IMR-90 (cell line): ENCODE measurements around the gene LZTFL1. TPM values are rescaled to one million over a fixed set of nuclear protein-coding genes. Genes with fewer than 3 reads are reported as not detected.

Experiments used
- ATAC-seq: fragments of 200-7000 bp; cut with Tn5 transposase; 2 replicates; pipeline ENCODE4 v1.9.1; 2020; ENCODE audit warnings: low read depth, mild to moderate bottlenecking, moderate library complexity
- BruUV-seq: library from RNA; stranded (reverse); fragments of 400-500 nt; replicated peaks from 2 replicates; lab custom pipeline; 2021; lab: Mats Ljungman, UMichigan
- CTCF ChIA-PET: fragments of 300-600 bp; formaldehyde crosslinking; extraction: SDS; loops from one replicate; lab custom pipeline; 2021; ENCODE audit warnings: antibody characterized with exemption; lab: Yijun Ruan, JAX
- POLR2A ChIA-PET: fragments of 300-600 bp; sonication (Branson Sonifier 250); formaldehyde crosslinking; loops from one replicate; lab custom pipeline; 2022; ENCODE audit warnings: antibody characterized with exemption; ENCODE audit not compliant: unreplicated experiment; lab: Charles Lee
- DNase-seq: peaks from one replicate; pipeline ENCODE4 v3.0.0; 2013
- H2AFZ ChIP-seq: replicated peaks from 2 replicates; pipeline ENCODE3; 2013; ENCODE audit warnings: low read length, mild to moderate bottlenecking; ENCODE audit not compliant: poor library complexity
- H2AK5ac ChIP-seq: 2 replicates; pipeline ENCODE4 v1.6.1; 2013; ENCODE audit warnings: low read depth, low read length, inconsistent platforms
- H2AK9ac ChIP-seq: replicated peaks from 2 replicates; pipeline ENCODE3; 2013; ENCODE audit warnings: mild to moderate bottlenecking, low read depth, low read length, moderate library complexity; ENCODE audit not compliant: poor library complexity
- H2BK120ac ChIP-seq: 2 replicates; pipeline ENCODE4 v1.6.1; 2013; ENCODE audit warnings: low read depth, low read length, inconsistent platforms
- H2BK15ac ChIP-seq: 3 replicates; pipeline ENCODE4 v1.6.1; 2013; ENCODE audit warnings: low read depth, low read length, inconsistent platforms
- H2BK20ac ChIP-seq: 2 replicates; pipeline ENCODE4 v1.6.1; 2013; ENCODE audit warnings: low read depth, mild to moderate bottlenecking, inconsistent platforms, low read length, moderate library complexity
- H2BK5ac ChIP-seq: 2 replicates; pipeline ENCODE4 v1.6.1; 2013; ENCODE audit warnings: mild to moderate bottlenecking, low read depth, low read length, inconsistent platforms; ENCODE audit not compliant: poor library complexity, severe bottlenecking
- H3K14ac ChIP-seq: replicated peaks from 2 replicates; pipeline ENCODE4 v1.6.1; 2013; ENCODE audit warnings: low read depth, low read length, inconsistent platforms
- H3K18ac ChIP-seq: 2 replicates; pipeline ENCODE4 v1.6.1; 2013; ENCODE audit warnings: low read depth, low read length, control low read depth
- H3K23ac ChIP-seq: 2 replicates; pipeline ENCODE4 v1.6.1; 2013; ENCODE audit warnings: low read depth, low read length, inconsistent platforms
- H3K27ac ChIP-seq: 2 replicates; pipeline ENCODE4 v1.5.1; 2013; ENCODE audit warnings: mild to moderate bottlenecking, control low read depth, low read length; ENCODE audit not compliant: insufficient read depth
- H3K27me3 ChIP-seq: 2 replicates; pipeline ENCODE4 v1.6.1; 2013; ENCODE audit warnings: low read length; ENCODE audit not compliant: control insufficient read depth, insufficient read depth
- H3K36me3 ChIP-seq: 2 replicates; pipeline ENCODE4 v1.6.1; 2013; ENCODE audit warnings: low read length, mixed read lengths; ENCODE audit not compliant: control insufficient read depth, insufficient read depth
- H3K4ac ChIP-seq: 2 replicates; pipeline ENCODE4 v1.6.1; 2013; ENCODE audit warnings: low read depth, low read length, inconsistent platforms
- H3K4me1 ChIP-seq: 2 replicates; pipeline ENCODE4 v1.6.1; 2013; ENCODE audit warnings: low read length, mixed read lengths; ENCODE audit not compliant: control insufficient read depth, insufficient read depth
- H3K4me2 ChIP-seq: 2 replicates; pipeline ENCODE4 v1.6.1; 2013; ENCODE audit warnings: low read depth, mild to moderate bottlenecking, control low read depth, low read length, moderate library complexity
- H3K4me3 ChIP-seq: 2 replicates; pipeline ENCODE4 v1.5.1; 2013; ENCODE audit warnings: low read depth, mild to moderate bottlenecking, control low read depth, low read length, moderate library complexity; ENCODE audit not compliant: insufficient read depth
- H3K56ac ChIP-seq: 2 replicates; pipeline ENCODE4 v1.6.1; 2013; ENCODE audit warnings: low read length, inconsistent platforms; ENCODE audit not compliant: insufficient read depth; ENCODE audit errors: extremely low read depth
- H3K79me1 ChIP-seq, 2 experiments: 2 replicates each; pipeline ENCODE4 v1.6.1; 2013; ENCODE audit warnings: low read length in 2 of 2, inconsistent platforms in 1 of 2, low read depth in 1 of 2
- H3K9ac ChIP-seq: 2 replicates; pipeline ENCODE4 v1.6.1; 2013; ENCODE audit warnings: low read depth, low read length, control low read depth
- H3K9me1 ChIP-seq: 2 replicates; pipeline ENCODE4 v1.6.1; 2013; ENCODE audit warnings: low read length, inconsistent platforms; ENCODE audit not compliant: insufficient read depth
- H3K9me3 ChIP-seq: 2 replicates; pipeline ENCODE4 v1.6.1; 2013; ENCODE audit warnings: low read length; ENCODE audit not compliant: control insufficient read depth, insufficient read depth
- H4K20me1 ChIP-seq: 2 replicates; pipeline ENCODE4 v1.6.1; 2013; ENCODE audit warnings: low read length, inconsistent platforms; ENCODE audit not compliant: insufficient read depth
- H4K5ac ChIP-seq: 2 replicates; pipeline ENCODE4 v1.6.1; 2013; ENCODE audit warnings: mild to moderate bottlenecking, low read depth, low read length, control low read depth
- H4K8ac ChIP-seq, 2 experiments: 2 replicates each; pipeline ENCODE4 v1.6.1; 2013; ENCODE audit warnings: low read depth in 2 of 2, low read length in 2 of 2, control low read depth in 1 of 2, inconsistent platforms in 1 of 2
- H4K91ac ChIP-seq: 2 replicates; pipeline ENCODE4 v1.6.1; 2013; ENCODE audit warnings: low read depth, low read length, inconsistent platforms; ENCODE audit not compliant: insufficient read depth
- BHLHE40 ChIP-seq: fragments of 150-350 bp; IDR thresholded peaks from 2 replicates; pipeline ENCODE4 v1.6.1; 2016; ENCODE audit warnings: mild to moderate bottlenecking, low read depth, low read length
- CEBPB ChIP-seq: IDR thresholded peaks from 2 replicates; pipeline ENCODE4 v1.6.1; 2012; ENCODE audit warnings: low read depth, low read length, improper control_type of control experiment
- FOS ChIP-seq: fragments of 150-350 bp; IDR thresholded peaks from 2 replicates; pipeline ENCODE4 v1.6.1; 2016; ENCODE audit warnings: low read depth, low read length
- MXI1 ChIP-seq: IDR thresholded peaks from 2 replicates; pipeline ENCODE4 v1.6.1; 2012; ENCODE audit warnings: low read depth, mild to moderate bottlenecking, low read length, moderate library complexity, borderline replicate concordance
- RFX5 ChIP-seq: IDR thresholded peaks from 2 replicates; pipeline ENCODE4 v1.8.0; 2012; ENCODE audit warnings: low read depth, mild to moderate bottlenecking, low read length, moderate library complexity
- WGBS, 2 experiments: methylation state at CpG; one replicate each; pipeline versions ENCODE4 v1.1.5 to v1.1.7; 2013; ENCODE audit warnings: missing lambda C conversion rate in 2 of 2; ENCODE audit not compliant: insufficient read length in 1 of 2; ENCODE audit errors: extremely low coverage in 2 of 2; 5-methylcytosine and 5-hydroxymethylcytosine counted together
- dilution Hi-C: fragments of 300-500 bp; cut with HindIII; formaldehyde crosslinking; loops from one replicate; pipeline ENCODE4 v1.14.3; 2018; ENCODE audit warnings: low sequenced_read_pairs; ENCODE audit not compliant: unreplicated experiment
- in situ Hi-C: fragments of 300-500 bp; cut with MboI; formaldehyde crosslinking; loops from 3 replicates; pipeline ENCODE4 v1.14.3; 2019; ENCODE audit warnings: low sequenced_read_pairs, inconsistent platforms, mixed read lengths
- intact Hi-C: fragments of 100-400 bp; cut with micrococcal nuclease; formaldehyde crosslinking; loops from 2 replicates; pipeline ENCODE4 v1.10.0; 2022
- polyA plus RNA-seq, 3 experiments: library from polyadenylated mRNA; depleted of rRNA; stranded (reverse); fragments of >200 nt; gene quantifications; 2 replicates each; pipeline ENCODE4 v1.2.3, GENCODE V29; 2012; ENCODE audit warnings: low replicate concordance in 1 of 3
- total RNA-seq: library from RNA; depleted of rRNA; stranded (reverse); fragments of >200 nt; gene quantifications from 2 replicates; pipeline ENCODE4 v1.2.3, GENCODE V29; 2012

Gene LZTFL1
- total and polyA plus RNA-seq, 2 of the 4 experiments (the other 2 are of a cell fraction) = 10.3 to 10.4 TPM

- no peak for TF ChIP-seq MXI1
Observed at GRCh38 chr3:45796902-45797637, 44.8 kb downstream of the LZTFL1 start (continued).

DNA sequence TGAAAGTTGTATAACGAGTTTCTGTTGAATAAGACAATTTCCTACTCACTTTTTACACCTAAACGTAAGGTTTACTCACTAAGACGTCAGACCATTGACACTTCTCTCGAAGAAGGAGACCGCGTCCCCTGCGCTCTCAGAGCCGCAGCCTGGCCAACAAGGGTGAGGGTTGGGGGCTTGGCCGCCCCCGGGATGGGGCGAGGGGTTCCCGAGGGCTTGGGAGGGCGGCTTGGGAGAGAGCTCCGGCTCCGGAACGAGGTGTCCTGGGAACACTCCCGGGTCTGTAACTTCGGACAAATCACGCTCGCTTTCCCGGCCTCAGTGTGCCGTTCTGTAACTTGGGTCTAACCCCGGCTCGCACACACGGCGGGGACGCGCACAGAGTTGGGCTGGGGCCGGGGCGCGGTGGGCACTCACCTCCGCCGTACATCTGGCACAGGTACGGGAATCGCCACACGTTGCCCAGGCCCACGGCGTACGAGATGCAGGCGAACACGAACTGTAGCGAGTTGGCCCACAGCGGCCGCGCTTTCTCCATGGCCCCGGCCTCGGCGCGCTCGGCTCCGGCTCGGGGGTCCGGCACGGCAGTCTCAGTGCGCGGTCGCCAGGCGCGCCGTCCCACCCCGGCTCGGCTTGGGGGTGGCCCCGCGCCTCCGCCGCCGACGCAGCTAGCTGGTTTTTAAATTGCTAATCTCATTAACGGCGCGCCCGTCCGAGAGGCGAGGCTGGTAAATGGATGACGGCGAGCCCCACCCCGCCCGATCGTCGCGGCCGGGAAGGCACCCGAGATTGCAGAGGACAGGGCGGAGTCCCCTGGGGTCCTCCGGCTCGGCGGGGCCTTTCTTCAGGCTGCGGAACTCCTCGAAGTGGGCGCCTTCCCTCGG, 45.8 kb downstream of the LZTFL1 start, which contains the start of gene SLC6A20:
TSS of gene SLC6A20 (minus strand) at position 655 of the 884 bp plus-strand sequence. CDS start at position 538, 117 bp downstream.
- peaks cover 86% of the 10 kb centered on the region for H3K27me3 ChIP-seq
- H3K27ac ChIP-seq = no peak within 1 kb of the TSS
- H4K8ac ChIP-seq = no peak within 1 kb of the TSS
- no peaks in the 10 kb centered on the region for H3K9me1 ChIP-seq
- peaks cover 5% of the 10 kb centered on the region; the same call in 1 of the 2 replicates for H3K4me1 ChIP-seq
- 7% methylated on average over 24 of the region's 91 CpGs; no CpG with 5 or more reads in 1 of the 2 experiments for WGBS, 2 experiments
- no peak within 1 kb of the TSS for H3K14ac ChIP-seq
- H2BK5ac ChIP-seq = no peak within 1 kb of the TSS
- peak within 1 kb of the TSS; percentile 67 for H3K4me2 ChIP-seq
- ChIA-PET CTCF (no interaction called here), POLR2A (no interaction called here)
- H2AK9ac ChIP-seq = peak within 1 kb of the TSS; percentile 83
- H2BK15ac ChIP-seq = no peak within 1 kb of the TSS
- H3K4ac ChIP-seq = no peak within 1 kb of the TSS
- in situ Hi-C loops = no loop called here
- peak within 1 kb of the TSS; percentile 75 for H2AFZ ChIP-seq
- H2BK120ac ChIP-seq = no peak within 1 kb of the TSS
- H3K4me3 ChIP-seq = peak within 1 kb of the TSS; percentile 17
- peak; percentile 27; the same call in 1 of the 2 replicates for ATAC-seq
- no peaks in the 10 kb centered on the region; the same call in none of the 2 replicates for H4K20me1 ChIP-seq
- intact Hi-C loops = no loop called here
- peak within 1 kb of the TSS; percentile 20; the same call in 1 of the 2 replicates for H2AK5ac ChIP-seq
- H3K79me1 ChIP-seq = no peaks in the 10 kb centered on the region
- H3K9me3 ChIP-seq = peaks cover 3% of the 10 kb centered on the region; the same call in 1 of the 2 replicates
- TF ChIP-seq BHLHE40 = no peak
- no peak for TF ChIP-seq CEBPB
- no peak for TF ChIP-seq RFX5
- no peak for TF ChIP-seq FOS
- dilution Hi-C loops = no loop called here
- no peak within 1 kb of the TSS for H3K18ac ChIP-seq
- no peaks in the 10 kb centered on the region for H3K36me3 ChIP-seq
- H3K56ac ChIP-seq = no peak within 1 kb of the TSS
- DNase-seq = no peak
- no peak within 1 kb of the TSS for H2BK20ac ChIP-seq
- H3K9ac ChIP-seq = no peak within 1 kb of the TSS
- no TSS peak for BruUV-seq
- no peak within 1 kb of the TSS for H4K91ac ChIP-seq
- peak within 1 kb of the TSS; percentile 54; the same call in 1 of the 2 replicates for H3K23ac ChIP-seq
- no peak within 1 kb of the TSS for H4K5ac ChIP-seq
